GM12873 (cell line): ENCODE results near the gene TGM1.

Experiments used
- CTCF ChIP-seq: IDR thresholded peaks from 2 replicates; pipeline ENCODE4 v1.5.1; 2012; ENCODE audit warnings: low read depth, mild to moderate bottlenecking, moderate library complexity, low read length, control low read depth; ENCODE audit not compliant: insufficient read depth; ENCODE audit errors: missing control alignments

The TGM1 gene

GRCh38 chr14:24262821-24263733, at the start of gene TGM1:
TSS of gene TGM1 (minus strand) at chr14:24263177. CDS start at chr14:24262352, 825 bp downstream.
- TF ChIP-seq CTCF, result no peak

- no peak for TF ChIP-seq CTCF
Observed at GRCh38 chr14:24311837-24312615, 49.0 kb upstream of the TGM1 start.

- TF ChIP-seq CTCF, result peak; percentile 26
Observed at GRCh38 chr14:24310646-24311604, 47.9 kb upstream of the TGM1 start, which contains the start of gene LTB4R. TSS of gene LTB4R (plus strand) at chr14:24311502. CDS start at chr14:24315652, 4,150 bp downstream.

- no peak for TF ChIP-seq CTCF
Observed at GRCh38 chr14:24310265-24310645, 47.3 kb upstream of the TGM1 start.

DNA sequence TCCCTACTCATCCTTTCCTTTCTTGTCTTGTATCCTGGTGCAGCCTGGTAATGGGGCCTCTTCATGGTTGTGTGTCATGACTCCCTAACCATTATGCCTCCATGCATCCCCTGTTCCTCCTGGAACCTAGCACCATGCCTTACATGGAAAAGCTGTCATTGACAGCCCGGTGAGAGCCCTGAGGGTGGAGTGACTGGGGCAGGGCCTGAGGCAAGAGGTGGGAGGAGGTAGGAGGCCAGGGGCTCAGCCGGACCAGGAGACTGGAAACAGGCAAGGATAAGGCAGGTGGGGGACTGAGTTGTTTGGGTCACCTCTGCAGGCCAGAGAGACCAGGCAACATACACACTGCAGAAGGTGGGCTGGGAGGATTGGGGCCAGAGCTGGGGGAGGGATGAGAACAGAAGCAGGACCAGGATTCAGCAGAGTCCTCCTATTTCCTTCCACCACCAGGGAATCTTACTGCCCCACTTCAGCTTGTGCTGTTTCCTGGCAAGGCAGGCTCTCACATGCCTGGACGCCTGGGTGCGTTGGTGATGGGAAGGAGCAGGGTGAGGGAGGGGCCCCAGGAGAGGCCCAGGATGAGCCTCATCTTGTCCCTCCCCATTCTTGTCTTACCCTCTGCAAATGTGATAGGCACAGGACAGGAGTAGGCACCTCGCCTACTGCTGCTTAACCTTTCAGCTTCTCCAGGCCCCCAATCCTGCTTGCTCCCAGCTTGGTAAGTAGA, 46.7 kb upstream of the TGM1 start, which contains the start of gene LTB4R2:
LTB4R2 (plus strand) TSS at position 603 of the 727 bp plus-strand sequence. CDS start 525 bp downstream, outside the sequence.
- TF ChIP-seq CTCF, result no peak

- TF ChIP-seq CTCF, result no peak
Observed at GRCh38 chr14:24308342-24309124, 45.6 kb upstream of the TGM1 start.
